Aorta (tissue), 5 donors: ENCODE measurements around the gene CCNYL1. TPM values are rescaled to one million over a fixed set of nuclear protein-coding genes. Genes with fewer than 3 reads are reported as not detected.

ENCODE experiments used
- ATAC-seq: fragments of 200-7000 bp; cut with Tn5 transposase; one replicate; pipeline ENCODE4 v1.9.1; 2022; ENCODE audit warnings: moderate library complexity; ENCODE audit not compliant: low FRiP score
- DNase-seq, 2 donors: peaks; one replicate each; pipeline ENCODE4 v3.0.0-alpha.2; 2020
- H3K27ac ChIP-seq, 2 donors: one replicate each; pipeline ENCODE4 v1.5.1; 2013; ENCODE audit warnings: low read length in 2 of 2, mild to moderate bottlenecking in 2 of 2, moderate library complexity in 2 of 2, control low read depth in 1 of 2, inconsistent platforms in 1 of 2, low read depth in 1 of 2
- H3K27me3 ChIP-seq, 2 donors: one replicate each; pipeline ENCODE4 v1.6.1; 2013; ENCODE audit warnings: control low read depth in 1 of 2, low read length in 1 of 2, mild to moderate bottlenecking in 1 of 2, moderate library complexity in 1 of 2; ENCODE audit not compliant: insufficient read depth in 2 of 2, control insufficient read depth in 1 of 2
- H3K36me3 ChIP-seq, 2 donors: one replicate each; pipeline ENCODE4 v1.6.1; 2013; ENCODE audit warnings: control low read depth in 1 of 2, low read length in 1 of 2, mild to moderate bottlenecking in 1 of 2; ENCODE audit not compliant: insufficient read depth in 2 of 2, control insufficient read depth in 1 of 2
- H3K4me1 ChIP-seq, 2 donors: one replicate each; pipeline ENCODE4 v1.6.1; 2013; ENCODE audit warnings: low read length in 2 of 2, control low read depth in 1 of 2, mild to moderate bottlenecking in 1 of 2, moderate library complexity in 1 of 2; ENCODE audit not compliant: insufficient read depth in 2 of 2, control insufficient read depth in 1 of 2
- H3K4me3 ChIP-seq, 2 donors: one replicate each; pipeline ENCODE4 v1.5.1; 2013; ENCODE audit warnings: low read length in 2 of 2, control low read depth in 1 of 2, mild to moderate bottlenecking in 1 of 2
- H3K9me3 ChIP-seq: one replicate; pipeline ENCODE4 v1.6.1; 2013; ENCODE audit warnings: mild to moderate bottlenecking, low read length; ENCODE audit not compliant: control insufficient read depth
- WGBS, 2 donors: extraction: QIAGEN DNeasy Blood & Tissue Kit; methylation state at CpG; one replicate each; pipeline ENCODE4 v1.1.7; 2013; 5-methylcytosine and 5-hydroxymethylcytosine counted together
- intact Hi-C, 2 donors: fragments of 100-400 bp; cut with DNase I; formaldehyde crosslinking; loops; one replicate each; pipeline versions ENCODE4 v1.14.2 to v1.15.0; 2022
- polyA plus RNA-seq, 2 donors: library from polyadenylated mRNA; stranded (reverse); fragments of 200-250 nt; gene quantifications; one replicate each; pipeline ENCODE4 v1.2.3, GENCODE V29; 2013
- total RNA-seq, 2 donors: library from RNA; stranded (reverse); fragmentation: NEBNext Ultra II Directional; extraction: Animal tissue kit (Norgen Biotek cat#: 25700); gene quantifications; one replicate each; pipeline ENCODE4 v1.2.1, GENCODE V29; 2021
- donor health status: healthy with polysubstance abuse.
- donor health status: Bipolar disorder and iron deficiency.
- donor health status: DM: no; HTN: no; CAD: no.
- donor health status: DM: no; HTN: no; CAD: no.
- donor health status: DM: yes; HTN: yes; CAD: no.

The CCNYL1 gene
- total and polyA plus RNA-seq, 4 donors, result 10.0 to 37.1 (median 20.9) TPM

DNA sequence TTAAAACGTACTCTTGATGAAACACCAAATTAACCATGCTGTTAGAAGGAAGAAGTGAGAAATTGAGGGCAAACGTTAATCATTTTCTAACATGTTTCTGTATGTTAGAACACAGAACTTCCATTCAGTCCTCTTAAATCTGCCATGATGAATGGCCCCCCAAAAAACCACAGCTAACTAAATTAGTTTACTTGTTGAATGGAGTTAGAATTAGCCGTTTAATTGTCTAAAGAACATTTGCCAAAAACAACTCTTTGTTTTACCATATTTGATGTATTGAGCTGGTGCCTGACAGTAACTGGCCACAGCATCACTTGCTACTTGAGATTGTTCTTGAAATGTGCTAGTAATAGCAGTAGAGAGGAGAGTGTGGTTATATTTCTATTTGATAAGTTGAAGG is 12.7 kb downstream of the CCNYL1 start:
- ATAC-seq, result no peak
- intact Hi-C loops, result no loop called here
- no peak for DNase-seq
- H3K9me3 ChIP-seq, result no peaks in the 10 kb centered on the region
- no peak overlapping the region for H3K4me3 ChIP-seq
- no peaks in the 10 kb centered on the region for H3K36me3 ChIP-seq
- 41 to 43% methylated on average over 3 of the region's 3 CpGs for WGBS, 2 donors
- no peak overlapping the region for H3K27ac ChIP-seq
- no peaks in the 10 kb centered on the region for H3K4me1 ChIP-seq
- H3K27me3 ChIP-seq, result no peaks in the 10 kb centered on the region

DNA sequence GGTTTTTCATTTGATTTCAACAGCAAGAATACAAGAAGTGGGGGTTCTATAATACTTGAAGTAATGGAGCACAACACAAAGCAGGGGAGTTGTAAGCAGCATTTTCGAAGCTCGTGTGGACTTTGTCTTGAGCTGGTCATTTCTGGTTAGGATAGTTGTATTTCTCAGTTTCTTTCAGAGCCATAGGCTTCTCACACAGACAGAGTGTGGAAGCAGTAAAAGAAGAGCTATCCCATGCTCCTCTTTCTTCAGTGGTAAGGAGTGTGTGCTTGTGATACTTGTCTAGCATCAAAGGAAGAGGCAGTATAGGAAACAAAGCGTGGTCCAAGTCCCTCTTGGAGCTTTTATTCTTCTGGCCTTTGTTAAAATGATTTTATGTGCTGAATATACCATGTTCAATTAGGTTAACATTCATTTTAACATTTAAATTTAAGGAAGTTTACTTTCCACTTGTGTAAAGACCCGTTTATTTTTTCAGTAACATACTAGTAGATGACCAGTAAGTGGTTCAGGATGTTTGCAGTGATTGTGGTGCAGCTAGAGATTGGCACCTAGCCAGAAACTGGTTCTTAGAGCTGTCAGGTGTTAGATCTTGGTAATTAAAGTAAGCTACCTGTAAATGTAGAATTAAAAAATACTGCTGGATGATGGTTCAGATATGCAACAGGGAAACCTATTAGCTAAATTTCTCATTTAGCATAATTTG is 14.6 kb downstream of the CCNYL1 start:
- 82 to 84% methylated on average over 4 of the region's 4 CpGs for WGBS, 2 donors
- Histone ChIP-seq H3K27me3 (no peaks in the 10 kb centered on the region), H3K27ac (no peak overlapping the region), H3K36me3 (peaks cover 0 to 3% of the 10 kb centered on the region in 2 donors), H3K9me3 (no peaks in the 10 kb centered on the region), H3K4me1 (no peaks in the 10 kb centered on the region), H3K4me3 (no peak overlapping the region)
- intact Hi-C loops, result no loop called here
- no peak for ATAC-seq
- DNase-seq, result no peak

- WGBS, 2 donors, result 81 to 84% methylated on average over 2 of the region's 2 CpGs
These were observed 15.8 kb downstream of the CCNYL1 start for GRCh38 chr2:207727261-207727660.

DNA sequence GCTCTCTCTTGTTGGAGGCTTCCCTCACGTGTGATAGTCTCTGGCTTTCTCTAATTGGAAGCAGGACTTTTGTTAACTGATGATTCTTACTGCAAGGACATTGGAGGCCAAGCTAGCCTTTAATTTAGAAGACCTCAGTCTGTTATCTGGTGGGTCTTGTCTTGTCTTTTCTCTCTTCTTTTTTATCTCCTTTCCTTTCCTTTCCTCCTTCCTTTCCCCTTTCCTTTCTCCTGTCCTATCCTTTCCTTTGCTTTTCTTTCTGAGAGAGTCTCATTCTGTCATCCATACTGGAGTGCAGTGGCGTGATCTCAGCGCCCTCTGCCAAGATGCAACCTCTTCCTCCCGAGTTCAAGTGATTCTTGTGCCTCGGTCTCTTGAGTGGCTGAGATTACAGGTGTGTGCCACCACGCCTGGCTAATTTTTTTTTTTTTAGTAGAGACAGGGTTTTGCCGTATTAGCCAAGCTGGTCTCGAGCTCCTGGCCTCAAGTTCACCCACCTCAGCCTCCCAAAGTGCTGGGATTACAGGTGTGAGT is 18.1 kb downstream of the CCNYL1 start:
- intact Hi-C loops, result no loop called here
- Histone ChIP-seq H3K27me3 (no peaks in the 10 kb centered on the region), H3K9me3 (no peaks in the 10 kb centered on the region), H3K36me3 (peaks cover 0 to 3% of the 10 kb centered on the region in 2 donors), H3K27ac (no peak overlapping the region), H3K4me1 (no peaks in the 10 kb centered on the region), H3K4me3 (no peak overlapping the region)
- no peak for DNase-seq
- 93 to 94% methylated on average over 8 of the region's 8 CpGs for WGBS, 2 donors
- no peak for ATAC-seq

More at GRCh38 chr2:207727261-207727660, 15.8 kb downstream of the CCNYL1 start:
- peaks cover 0 to 3% of the 10 kb centered on the region in 2 donors for H3K36me3 ChIP-seq
- intact Hi-C loops, result no loop called here
- no peak overlapping the region for H3K4me3 ChIP-seq
- no peaks in the 10 kb centered on the region for H3K4me1 ChIP-seq
- no peaks in the 10 kb centered on the region for H3K9me3 ChIP-seq
- H3K27ac ChIP-seq, result no peak overlapping the region
- ATAC-seq (no peak), DNase-seq (no peak)
- H3K27me3 ChIP-seq, result no peaks in the 10 kb centered on the region

DNA sequence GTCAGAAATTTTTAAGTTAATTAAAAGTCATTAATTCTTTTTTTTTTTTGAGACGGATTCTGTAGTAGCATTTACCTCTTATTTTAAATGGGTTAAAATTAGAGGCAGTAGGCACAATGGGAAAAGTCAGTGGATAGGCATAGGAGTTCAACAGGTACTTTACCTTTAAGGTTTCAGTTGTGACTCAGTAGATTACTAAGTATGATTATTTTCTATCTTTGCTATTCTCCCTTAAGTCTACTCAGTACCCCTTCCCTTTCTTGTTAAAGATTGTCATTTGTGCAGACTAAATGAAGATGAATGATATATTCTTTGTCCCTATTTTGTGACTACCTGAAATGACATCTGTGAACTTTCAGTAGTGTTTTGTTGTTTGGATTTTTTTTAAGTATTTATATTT is 19.7 kb downstream of the CCNYL1 start:
- no peak for ATAC-seq
- 95 to 97% methylated on average over 1 of the region's 1 CpG for WGBS, 2 donors
- Histone ChIP-seq H3K27ac (no peak overlapping the region), H3K4me1 (no peaks in the 10 kb centered on the region), H3K9me3 (no peaks in the 10 kb centered on the region), H3K4me3 (no peak overlapping the region), H3K36me3 (peaks cover 0 to 3% of the 10 kb centered on the region in 2 donors), H3K27me3 (no peaks in the 10 kb centered on the region)
- intact Hi-C loops, result no loop called here
- DNase-seq, result no peak

- Histone ChIP-seq H3K9me3 (no peaks in the 10 kb centered on the region), H3K27me3 (no peaks in the 10 kb centered on the region), H3K4me1 (no peaks in the 10 kb centered on the region), H3K27ac (no peak overlapping the region), H3K36me3 (peaks cover 0 to 3% of the 10 kb centered on the region in 2 donors), H3K4me3 (no peak overlapping the region)
- DNase-seq, result no peak
- ATAC-seq, result no peak
- intact Hi-C loops, result no loop called here
- WGBS, 2 donors, result 68 to 73% methylated on average over 2 of the region's 2 CpGs
These were observed 22.3 kb downstream of the CCNYL1 start for GRCh38 chr2:207733597-207734240.

DNA sequence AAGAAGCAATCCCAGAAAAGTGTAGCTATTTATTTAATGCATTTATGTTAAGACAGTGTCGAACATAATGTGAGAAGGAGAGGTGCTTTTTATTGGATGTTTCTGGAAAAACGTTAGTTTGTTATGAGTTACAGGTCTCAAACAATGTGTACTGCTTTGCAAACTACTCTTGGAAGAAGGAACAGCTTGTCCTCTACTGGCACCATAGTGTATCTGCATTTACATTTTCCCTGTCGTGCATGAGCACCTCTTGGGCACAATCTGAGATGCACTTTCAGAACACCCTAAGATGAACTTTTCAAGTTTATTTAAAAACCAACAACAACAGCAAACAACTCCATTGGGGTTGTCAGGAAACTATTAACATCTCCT is 22.8 kb downstream of the CCNYL1 start:
- no peak for DNase-seq
- Histone ChIP-seq H3K27me3 (no peaks in the 10 kb centered on the region), H3K27ac (no peak overlapping the region), H3K9me3 (no peaks in the 10 kb centered on the region), H3K36me3 (peaks cover 0 to 3% of the 10 kb centered on the region in 2 donors), H3K4me3 (no peak overlapping the region), H3K4me1 (no peaks in the 10 kb centered on the region)
- WGBS, 2 donors, result 26 to 30% methylated on average over 3 of the region's 3 CpGs
- intact Hi-C loops, result no loop called here
- no peak for ATAC-seq

GRCh38 chr2:207734636-207735512 is 23.4 kb downstream of the CCNYL1 start:
- ATAC-seq (no peak), DNase-seq (no peak)
- peaks cover 0 to 3% of the 10 kb centered on the region in 2 donors for H3K36me3 ChIP-seq
- no peaks in the 10 kb centered on the region for H3K9me3 ChIP-seq
- H3K4me1 ChIP-seq, result no peaks in the 10 kb centered on the region
- no peak overlapping the region for H3K4me3 ChIP-seq
- no peak overlapping the region for H3K27ac ChIP-seq
- intact Hi-C loops, result no loop called here
- no peaks in the 10 kb centered on the region for H3K27me3 ChIP-seq
- WGBS, 2 donors, result 93 to 94% methylated on average over 4 of the region's 4 CpGs
